HEK293T (cell line): ENCODE data around the gene ACVR1C.

Experiments used
- CTCF ChIA-PET: fragments of 350-600 bp; formaldehyde crosslinking; extraction: SDS; loops from one replicate; lab custom pipeline; 2021; ENCODE audit warnings: antibody characterized with exemption, inconsistent platforms; lab: Yijun Ruan, JAX
- POLR2A ChIA-PET: fragments of 350-600 bp; formaldehyde crosslinking; extraction: SDS; loops from one replicate; lab custom pipeline; 2020; ENCODE audit warnings: antibody characterized with exemption, inconsistent platforms; lab: Yijun Ruan, JAX
- DNase-seq: peaks from one replicate; pipeline ENCODE4 v3.0.0; 2012; ENCODE audit warnings: mixed read lengths; ENCODE audit errors: extremely low spot score
- ARNT ChIP-seq: fragments of 450-650 bp; IDR thresholded peaks from 2 replicates; pipeline ENCODE4 v1.6.1; 2017; ENCODE audit warnings: mild to moderate bottlenecking
- BHLHE40 ChIP-seq: fragments of 450-650 bp; IDR thresholded peaks from 2 replicates; pipeline ENCODE4 v1.6.1; 2016; ENCODE audit warnings: mild to moderate bottlenecking, moderate library complexity, borderline replicate concordance
- CTBP1 ChIP-seq: fragments of 450-650 bp; IDR thresholded peaks from 2 replicates; pipeline ENCODE4 v1.6.1; 2016; ENCODE audit warnings: borderline replicate concordance
- ELF4 ChIP-seq: fragments of 450-650 bp; IDR thresholded peaks from 2 replicates; pipeline ENCODE4 v1.6.1; 2017; ENCODE audit warnings: antibody characterized with exemption
- FOXA1 ChIP-seq: fragments of 450-650 bp; IDR thresholded peaks from 2 replicates; pipeline ENCODE4 v1.6.1; 2016; ENCODE audit warnings: mild to moderate bottlenecking
- FOXK2 ChIP-seq: fragments of 450-650 bp; IDR thresholded peaks from 2 replicates; pipeline ENCODE4 v1.6.1; 2016; ENCODE audit warnings: mild to moderate bottlenecking
- FOXM1 ChIP-seq: fragments of 450-650 bp; IDR thresholded peaks from 2 replicates; pipeline ENCODE4 v1.6.1; 2017; ENCODE audit warnings: mild to moderate bottlenecking, borderline replicate concordance
- HDGF ChIP-seq: fragments of 450-650 bp; IDR thresholded peaks from 2 replicates; pipeline ENCODE4 v1.6.1; 2017; ENCODE audit warnings: antibody characterized with exemption, borderline replicate concordance
- L3MBTL2 ChIP-seq: fragments of 450-650 bp; conservative IDR thresholded peaks from 2 replicates; pipeline ENCODE4 v1.6.1; 2016; ENCODE audit warnings: mild to moderate bottlenecking
- LEF1 ChIP-seq: fragments of 450-650 bp; IDR thresholded peaks from 2 replicates; pipeline ENCODE4 v1.6.1; 2017; ENCODE audit warnings: mild to moderate bottlenecking, borderline replicate concordance
- NFRKB ChIP-seq: fragments of 450-650 bp; IDR thresholded peaks from 2 replicates; pipeline ENCODE4 v1.6.1; 2016; ENCODE audit warnings: mild to moderate bottlenecking, moderate library complexity
- SP1 ChIP-seq: fragments of 450-650 bp; IDR thresholded peaks from 2 replicates; pipeline ENCODE4 v1.6.1; 2017
- SUZ12 ChIP-seq: fragments of 450-650 bp; IDR thresholded peaks from 2 replicates; pipeline ENCODE4 v1.6.1; 2016; ENCODE audit warnings: mild to moderate bottlenecking
- TARDBP ChIP-seq: fragments of 450-650 bp; IDR thresholded peaks from 2 replicates; pipeline ENCODE4 v1.6.1; 2016
- ZNF384 ChIP-seq: fragments of 450-650 bp; IDR thresholded peaks from 2 replicates; pipeline ENCODE4 v1.6.1; 2016
- TF ChIP-seq, protein P1 (sequence below): fragments of 450-650 bp; IDR thresholded peaks from 2 replicates; pipeline ENCODE4 v1.6.1; 2016

ACVR1C gene

DNA sequence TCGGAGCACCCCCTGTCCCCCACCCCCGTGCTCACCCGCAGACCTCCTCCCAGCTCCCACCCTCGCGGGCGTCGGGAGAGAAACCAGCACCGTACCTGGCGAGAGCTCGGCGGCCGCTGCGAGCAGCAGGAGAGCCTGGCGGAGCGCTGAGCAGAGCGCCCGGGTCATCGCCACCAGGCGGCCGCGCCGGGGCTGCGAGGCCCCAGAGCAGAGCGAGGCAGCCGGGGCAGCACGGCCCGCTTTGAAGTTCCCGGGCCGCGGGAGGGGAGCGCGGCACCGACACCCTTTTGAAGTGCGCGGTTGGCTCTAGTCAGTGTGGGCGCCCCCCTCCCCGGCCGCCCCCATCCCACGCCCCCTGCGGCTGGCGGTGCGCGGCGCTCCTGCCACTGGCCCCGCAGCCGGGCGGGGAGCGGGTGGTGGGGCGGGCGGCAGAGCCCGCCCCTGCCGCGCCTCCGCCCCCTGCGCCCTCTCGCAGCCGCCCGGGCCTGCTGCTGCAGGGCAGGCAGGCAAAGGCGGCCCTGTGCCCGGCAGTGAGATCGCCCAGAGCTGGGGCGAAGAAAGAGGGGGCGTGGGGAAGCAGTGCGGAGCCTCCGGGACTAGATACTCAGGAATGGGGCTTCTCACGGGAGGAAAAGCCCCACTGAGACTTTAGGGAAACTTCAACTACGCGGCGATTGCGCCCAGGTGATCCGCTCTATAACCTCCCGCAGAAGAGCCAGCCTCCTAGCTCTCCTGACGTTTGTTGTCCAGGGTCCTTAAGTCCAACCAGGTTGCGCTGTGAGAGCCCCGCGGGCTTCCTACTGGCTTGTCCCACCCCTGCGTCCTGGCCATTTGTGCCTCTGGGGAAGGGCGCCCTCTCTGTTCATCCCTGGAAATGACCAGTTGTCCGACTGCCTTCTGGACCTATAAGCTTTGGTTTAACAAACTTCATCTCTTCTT, at the start of gene ACVR1C:
TSS of gene ACVR1C (minus strand) at position 388 of the 939 bp plus-strand sequence. CDS start at position 168, 220 bp downstream.
- ChIA-PET POLR2A (no interaction called here), CTCF (interaction anchor here (0.6 to 1.6 kb wide), 17 partner anchors 9 to 1672 kb away, joined by 3 to 8 read pairs (median 3); no protein-coding TSS in a partner anchor)
- TF ChIP-seq BHLHE40 = no peak
- TF ChIP-seq L3MBTL2 = peak; percentile 46
- no peak for TF ChIP-seq TARDBP
- TF ChIP-seq ELF4 = no peak
- DNase-seq = peak; percentile 79

DNA sequence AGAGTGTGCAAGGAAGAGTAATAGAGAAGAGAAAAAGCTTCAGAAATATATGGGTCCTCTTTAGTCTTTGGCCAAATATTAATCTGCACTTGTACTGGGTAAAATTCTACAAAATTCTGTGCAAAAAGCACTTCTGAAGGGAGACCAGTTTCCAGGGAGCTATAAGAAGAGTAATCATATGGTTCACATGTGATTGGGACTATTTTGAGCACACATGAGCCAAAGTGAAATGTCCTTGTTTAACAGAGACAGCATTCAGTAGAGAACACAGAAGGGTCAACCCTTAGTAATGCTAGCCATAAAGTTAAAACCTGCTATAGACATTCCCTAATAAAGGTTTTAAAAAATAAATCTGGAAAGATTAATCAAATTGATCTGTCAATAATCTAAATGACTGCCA, 49.3 kb upstream of the ACVR1C start:
- DNase-seq = no peak
- TF ChIP-seq FOXK2 = no peak
- ChIA-PET CTCF (interaction anchor here (1.0 kb wide), 1 partner anchor 49 kb away, joined by 4 read pairs; no protein-coding TSS in a partner anchor), POLR2A (no interaction called here)

DNA sequence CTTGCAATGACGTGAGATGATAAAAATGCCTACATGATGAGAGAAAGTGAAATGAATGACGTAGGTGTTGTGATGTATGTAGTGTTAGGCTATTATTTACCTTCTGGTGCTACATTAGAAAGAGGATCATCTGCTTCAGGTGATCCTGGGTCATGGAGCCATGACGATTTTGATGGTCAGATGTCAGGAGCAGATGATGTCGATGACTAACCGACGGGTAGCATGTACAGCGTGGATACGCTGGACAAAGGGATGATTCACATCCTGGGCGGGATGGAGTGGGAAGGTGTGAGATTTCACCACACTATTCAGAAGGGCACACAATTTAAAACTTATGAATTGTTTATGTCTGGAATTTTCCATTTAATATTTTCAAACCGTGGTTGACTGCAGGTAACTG, 43.5 kb upstream of the ACVR1C start:
- no peak for DNase-seq
- ChIA-PET CTCF (no interaction called here), POLR2A (no interaction called here)
- no peak for TF ChIP-seq L3MBTL2
- no peak for TF ChIP-seq TARDBP
- no peak for TF ChIP-seq ELF4
- TF ChIP-seq LEF1 = no peak
- no peak for TF ChIP-seq FOXA1

DNA sequence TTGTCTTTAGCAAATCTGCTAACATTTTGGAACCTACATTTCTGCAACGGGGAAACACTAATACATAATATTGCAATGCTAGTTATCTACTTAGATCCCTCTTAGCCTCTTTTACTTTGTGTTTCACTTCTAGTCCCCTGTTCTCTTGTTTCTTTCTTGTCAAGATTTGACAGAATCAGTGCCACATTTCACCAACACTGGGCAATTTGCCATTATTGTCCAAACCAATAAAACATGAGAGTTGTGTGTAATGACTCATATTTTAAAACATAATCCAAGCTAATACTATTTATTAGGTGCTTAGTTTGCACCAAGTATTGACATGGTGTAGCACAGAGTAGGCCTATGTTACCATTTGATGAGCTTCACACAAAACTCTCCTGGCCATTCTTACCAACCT, 33.7 kb upstream of the ACVR1C start:
- no peak for DNase-seq
- TF ChIP-seq TARDBP = no peak
- no peak for TF ChIP-seq CTBP1
- TF ChIP-seq SP1 = no peak
- no peak for TF ChIP-seq FOXK2
- TF ChIP-seq SUZ12 = no peak
- TF ChIP-seq NFRKB = no peak
- no peak for TF ChIP-seq ARNT
- TF ChIP-seq L3MBTL2 = no peak
- no peak for TF ChIP-seq FOXM1
- TF ChIP-seq HDGF = no peak
- ChIA-PET POLR2A (no interaction called here), CTCF (no interaction called here)

DNA sequence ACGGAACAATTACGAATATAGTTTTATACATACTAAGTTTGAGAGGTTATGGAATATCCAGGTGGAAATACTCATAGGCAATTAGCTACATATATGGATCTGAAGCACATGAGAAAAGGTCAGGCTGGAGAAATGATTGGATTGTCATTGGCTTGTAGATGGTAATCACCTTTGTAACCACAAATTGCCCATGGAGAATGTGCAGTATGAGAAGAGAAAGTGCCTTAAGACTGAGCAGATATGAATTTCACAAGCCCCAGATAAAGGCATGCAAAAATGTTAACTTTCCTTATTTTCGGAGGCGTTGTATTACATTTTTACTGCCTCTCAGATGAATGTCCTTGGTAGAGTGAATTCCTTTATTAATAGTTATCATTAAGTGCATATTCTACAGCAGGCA, 33.1 kb upstream of the ACVR1C start:
- no peak for DNase-seq
- no peak for TF ChIP-seq HDGF
- TF ChIP-seq LEF1 = no peak
- TF ChIP-seq ARNT = no peak
- TF ChIP-seq SUZ12 = no peak
- no peak for TF ChIP-seq ELF4
- no peak for TF ChIP-seq SP1
- no peak for TF ChIP-seq L3MBTL2
- no peak for TF ChIP-seq CTBP1
- POLR2A ChIA-PET = no interaction called here
- CTCF ChIA-PET = no interaction called here

DNA sequence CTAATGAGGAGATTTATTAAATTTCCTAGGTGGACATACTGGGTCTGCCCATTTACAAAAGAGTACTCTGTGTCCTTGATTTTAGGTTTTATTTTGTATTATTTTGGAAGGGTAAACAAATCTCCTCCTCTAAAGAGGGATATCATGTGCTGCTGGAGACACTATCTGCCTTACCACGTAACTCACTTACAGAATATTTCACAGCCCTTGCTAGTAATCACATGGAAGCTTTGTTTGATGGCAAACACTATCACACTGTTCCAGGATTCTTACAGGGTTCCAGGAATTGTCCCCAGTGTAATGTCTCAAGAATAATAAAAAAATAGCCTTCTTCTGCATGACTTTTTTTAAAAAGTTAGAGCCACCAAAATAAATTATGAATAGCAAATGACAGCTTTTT, 29.2 kb upstream of the ACVR1C start:
- ChIA-PET POLR2A (no interaction called here), CTCF (no interaction called here)
- no peak for DNase-seq
- TF ChIP-seq, protein P1, sequence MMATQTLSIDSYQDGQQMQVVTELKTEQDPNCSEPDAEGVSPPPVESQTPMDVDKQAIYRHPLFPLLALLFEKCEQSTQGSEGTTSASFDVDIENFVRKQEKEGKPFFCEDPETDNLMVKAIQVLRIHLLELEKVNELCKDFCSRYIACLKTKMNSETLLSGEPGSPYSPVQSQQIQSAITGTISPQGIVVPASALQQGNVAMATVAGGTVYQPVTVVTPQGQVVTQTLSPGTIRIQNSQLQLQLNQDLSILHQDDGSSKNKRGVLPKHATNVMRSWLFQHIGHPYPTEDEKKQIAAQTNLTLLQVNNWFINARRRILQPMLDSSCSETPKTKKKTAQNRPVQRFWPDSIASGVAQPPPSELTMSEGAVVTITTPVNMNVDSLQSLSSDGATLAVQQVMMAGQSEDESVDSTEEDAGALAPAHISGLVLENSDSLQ = no peak
- TF ChIP-seq SUZ12 (no peak), L3MBTL2 (no peak), LEF1 (no peak), NFRKB (no peak), FOXA1 (no peak), BHLHE40 (no peak), ARNT (no peak), CTBP1 (no peak), ZNF384 (no peak), HDGF (no peak), TARDBP (no peak), SP1 (no peak), FOXK2 (no peak), ELF4 (no peak), FOXM1 (no peak)

DNA sequence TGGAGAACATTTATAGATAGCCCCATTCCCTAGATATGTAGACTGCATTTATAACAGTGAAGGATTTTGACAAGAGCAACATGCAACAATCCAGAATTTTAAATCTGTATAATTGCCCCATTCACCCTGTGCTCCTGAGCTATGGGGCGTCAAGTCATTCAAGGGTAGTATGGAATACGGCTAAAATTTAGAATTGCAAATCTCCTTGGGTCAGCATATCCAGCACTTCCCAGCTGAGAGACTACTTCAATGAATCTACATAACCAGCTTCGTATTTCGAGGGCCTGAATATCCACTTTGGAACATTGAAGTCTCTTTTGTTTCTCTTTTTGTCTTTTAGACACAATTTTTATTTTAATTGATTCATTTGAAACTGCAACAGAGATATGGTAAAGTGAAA, 28.4 kb upstream of the ACVR1C start:
- CTCF ChIA-PET = interaction anchor here (0.6 kb wide), 1 partner anchor 185 kb away, joined by 3 read pairs; no protein-coding TSS in a partner anchor
- POLR2A ChIA-PET = no interaction called here
- no peak for DNase-seq
- TF ChIP-seq SUZ12 = no peak

DNA sequence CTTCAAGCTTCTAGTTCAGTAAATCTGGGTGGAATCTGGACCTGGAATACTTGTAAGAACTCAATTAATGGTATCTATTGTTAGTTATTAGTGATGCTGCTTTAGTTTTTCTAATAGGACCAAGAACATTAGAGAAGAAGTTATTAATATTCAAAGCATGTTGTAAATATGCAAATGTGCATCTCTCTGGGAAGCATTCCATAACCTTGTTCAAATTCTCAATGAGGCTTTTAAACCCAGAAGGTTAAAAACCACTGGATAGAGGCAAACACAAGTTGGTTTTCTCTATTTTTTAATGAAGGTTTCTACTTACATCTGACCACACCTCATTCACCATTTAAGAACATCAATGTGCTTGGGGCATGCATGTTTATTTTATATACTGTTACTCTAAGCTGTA, 16.1 kb upstream of the ACVR1C start:
- no peak for TF ChIP-seq SP1
- TF ChIP-seq ZNF384 = no peak
- TF ChIP-seq, protein P1 = no peak
- TF ChIP-seq LEF1 = no peak
- TF ChIP-seq L3MBTL2 = no peak
- TF ChIP-seq TARDBP = no peak
- TF ChIP-seq FOXM1 = no peak
- no peak for TF ChIP-seq NFRKB
- TF ChIP-seq CTBP1 = no peak
- no peak for TF ChIP-seq ARNT
- no peak for TF ChIP-seq ELF4
- TF ChIP-seq BHLHE40 = no peak
- no peak for TF ChIP-seq FOXK2
- TF ChIP-seq FOXA1 = no peak
- no peak for TF ChIP-seq HDGF
- TF ChIP-seq SUZ12 = no peak
- POLR2A ChIA-PET = no interaction called here
- DNase-seq = no peak
- CTCF ChIA-PET = interaction anchor here (1.1 kb wide), 1 partner anchor 16 kb away, joined by 3 read pairs; the partner anchor contains the start of gene ACVR1C
